SK-N-SH treated with all-trans-retinoic acid at 6 μM for 48 hours (cell line): ENCODE results near the gene NPAS3.

ENCODE experiments used
- CREB5 ChIP-seq: fragments of 250-450 bp; sonication (Bioruptor Pico); IDR thresholded peaks from 2 replicates; pipeline ENCODE4 v1.5.1; 2020; ENCODE audit warnings: low read depth, mild to moderate bottlenecking, moderate library complexity
- ESRRG ChIP-seq: fragments of 250-450 bp; sonication (Bioruptor Pico); IDR thresholded peaks from 2 replicates; pipeline ENCODE4 v1.6.1; 2021; ENCODE audit warnings: mild to moderate bottlenecking
- GLIS3 ChIP-seq: fragments of 250-450 bp; sonication (Bioruptor Pico); IDR thresholded peaks from 2 replicates; pipeline ENCODE4 v1.5.0; 2020; ENCODE audit warnings: mild to moderate bottlenecking, moderate library complexity
- ISL1 ChIP-seq: fragments of 250-450 bp; sonication (Bioruptor Pico); IDR thresholded peaks from 2 replicates; pipeline ENCODE4 v2.1.2; 2022; ENCODE audit warnings: mild to moderate bottlenecking, moderate library complexity
- OSR1 ChIP-seq: fragments of 250-450 bp; sonication (Bioruptor Pico); IDR thresholded peaks from 2 replicates; pipeline ENCODE4 v1.8.0; 2022; ENCODE audit warnings: moderate library complexity, mild to moderate bottlenecking, inconsistent platforms
- PATZ1 ChIP-seq: fragments of 250-450 bp; sonication (Bioruptor Pico); IDR thresholded peaks from 2 replicates; pipeline ENCODE4 v1.8.0; 2020; ENCODE audit warnings: mild to moderate bottlenecking, moderate library complexity, borderline replicate concordance
- RARB ChIP-seq: fragments of 250-450 bp; sonication (Bioruptor Pico); IDR thresholded peaks from 2 replicates; pipeline ENCODE4 v1.8.0; 2021; ENCODE audit warnings: mild to moderate bottlenecking, moderate library complexity
- ZC3H10 ChIP-seq: fragments of 250-450 bp; sonication (Bioruptor Pico); IDR thresholded peaks from 2 replicates; pipeline ENCODE4 v1.5.1; 2021; ENCODE audit warnings: mild to moderate bottlenecking, moderate library complexity
- ZFP3 ChIP-seq: fragments of 250-450 bp; sonication (Bioruptor Pico); IDR thresholded peaks from 2 replicates; pipeline ENCODE4 v1.5.0; 2020; ENCODE audit warnings: mild to moderate bottlenecking, moderate library complexity
- ZNF565 ChIP-seq: fragments of 450-650 bp; formaldehyde crosslinking; conservative IDR thresholded peaks from 2 replicates; pipeline ENCODE4 v1.5.0; 2020; ENCODE audit warnings: low read depth, mild to moderate bottlenecking, moderate library complexity

GRCh38 chr14:33602396-33602795 lies 663.7 kb downstream of the NPAS3 start:
- no peak for TF ChIP-seq ZNF565 (CRISPR knock-in tag)
- TF ChIP-seq ZFP3 (CRISPR knock-in tag): no peak
- TF ChIP-seq ESRRG (CRISPR knock-in tag): no peak
- no peak for TF ChIP-seq OSR1 (CRISPR knock-in tag)
- no peak for TF ChIP-seq RARB (CRISPR knock-in tag)
- no peak for TF ChIP-seq ZC3H10
- no peak for TF ChIP-seq CREB5 (CRISPR knock-in tag)
- no peak for TF ChIP-seq PATZ1
- no peak for TF ChIP-seq GLIS3 (CRISPR knock-in tag)
- TF ChIP-seq ISL1 (CRISPR knock-in tag): no peak
